IMR-90 (cell line): ENCODE results near the gene GFRA4.

Experiments used
- FOS ChIP-seq: fragments of 150-350 bp; IDR thresholded peaks from 2 replicates; pipeline ENCODE4 v1.6.1; 2016; ENCODE audit warnings: low read depth, low read length
- POLR2A ChIP-seq: IDR thresholded peaks from 2 replicates; pipeline ENCODE4 v1.6.1; 2012; ENCODE audit warnings: mild to moderate bottlenecking, low read depth, low read length
- RAD21 ChIP-seq: IDR thresholded peaks from 2 replicates; pipeline ENCODE4 v1.6.1; 2012; ENCODE audit warnings: low read length, improper control_type of control experiment
- RFX5 ChIP-seq: IDR thresholded peaks from 2 replicates; pipeline ENCODE4 v1.8.0; 2012; ENCODE audit warnings: low read depth, mild to moderate bottlenecking, low read length, moderate library complexity
- TF ChIP-seq, protein P1 (sequence below): conservative IDR thresholded peaks from 2 replicates; pipeline ENCODE4 v1.5.1; 2012; ENCODE audit warnings: mild to moderate bottlenecking, low read depth, low read length, improper control_type of control experiment
- TF ChIP-seq, protein P2 (sequence below): fragments of 150-350 bp; IDR thresholded peaks from 2 replicates; pipeline ENCODE4 v1.6.1; 2017; ENCODE audit warnings: mild to moderate bottlenecking, antibody characterized with exemption, low read length, low read depth
- TF ChIP-seq, protein P3 (sequence below): fragments of 150-350 bp; IDR thresholded peaks from 2 replicates; pipeline ENCODE4 v1.6.1; 2016; ENCODE audit warnings: low read depth, mild to moderate bottlenecking, low read length, moderate library complexity, borderline replicate concordance

DNA sequence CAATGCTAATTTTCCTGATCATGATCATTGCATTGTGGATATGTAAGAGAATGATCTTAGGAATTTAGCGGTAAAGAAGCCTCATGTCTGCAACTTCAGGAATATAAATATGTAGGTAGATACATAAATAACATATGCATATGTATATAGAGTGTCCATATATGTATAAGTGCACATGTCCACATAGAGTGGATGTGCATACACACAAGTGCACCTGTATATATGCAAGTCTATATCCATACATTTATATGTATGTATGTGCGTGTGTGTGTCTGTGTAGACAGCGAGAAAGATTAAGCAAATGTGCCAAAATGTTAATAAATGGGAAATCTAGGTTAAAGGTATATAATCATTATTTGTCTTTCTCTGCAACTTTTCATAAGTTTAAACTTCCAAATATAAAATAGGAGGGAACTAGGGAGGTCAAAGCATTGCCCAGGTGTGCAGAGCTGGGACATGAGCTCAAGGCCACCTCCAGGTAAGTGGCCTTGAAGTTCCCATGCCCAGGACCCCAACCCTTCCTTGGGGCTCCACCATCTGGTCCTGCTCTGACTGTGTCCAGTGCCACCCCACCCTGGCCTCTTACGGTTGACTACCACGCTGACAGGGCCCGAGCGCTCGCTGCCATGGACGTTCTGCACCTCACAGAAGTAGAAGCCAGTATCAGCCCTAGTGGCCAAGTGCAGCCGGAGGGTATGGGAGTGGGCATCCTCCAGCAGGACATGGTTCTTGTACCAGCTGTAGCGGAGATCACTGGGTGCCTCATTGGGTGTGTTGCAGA, 39.6 kb upstream of the GFRA4 start:
- TF ChIP-seq POLR2A: no peak
- TF ChIP-seq, protein P1, sequence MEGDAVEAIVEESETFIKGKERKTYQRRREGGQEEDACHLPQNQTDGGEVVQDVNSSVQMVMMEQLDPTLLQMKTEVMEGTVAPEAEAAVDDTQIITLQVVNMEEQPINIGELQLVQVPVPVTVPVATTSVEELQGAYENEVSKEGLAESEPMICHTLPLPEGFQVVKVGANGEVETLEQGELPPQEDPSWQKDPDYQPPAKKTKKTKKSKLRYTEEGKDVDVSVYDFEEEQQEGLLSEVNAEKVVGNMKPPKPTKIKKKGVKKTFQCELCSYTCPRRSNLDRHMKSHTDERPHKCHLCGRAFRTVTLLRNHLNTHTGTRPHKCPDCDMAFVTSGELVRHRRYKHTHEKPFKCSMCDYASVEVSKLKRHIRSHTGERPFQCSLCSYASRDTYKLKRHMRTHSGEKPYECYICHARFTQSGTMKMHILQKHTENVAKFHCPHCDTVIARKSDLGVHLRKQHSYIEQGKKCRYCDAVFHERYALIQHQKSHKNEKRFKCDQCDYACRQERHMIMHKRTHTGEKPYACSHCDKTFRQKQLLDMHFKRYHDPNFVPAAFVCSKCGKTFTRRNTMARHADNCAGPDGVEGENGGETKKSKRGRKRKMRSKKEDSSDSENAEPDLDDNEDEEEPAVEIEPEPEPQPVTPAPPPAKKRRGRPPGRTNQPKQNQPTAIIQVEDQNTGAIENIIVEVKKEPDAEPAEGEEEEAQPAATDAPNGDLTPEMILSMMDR: no peak
- no peak for TF ChIP-seq RFX5
- no peak for TF ChIP-seq RAD21
- TF ChIP-seq, protein P2, sequence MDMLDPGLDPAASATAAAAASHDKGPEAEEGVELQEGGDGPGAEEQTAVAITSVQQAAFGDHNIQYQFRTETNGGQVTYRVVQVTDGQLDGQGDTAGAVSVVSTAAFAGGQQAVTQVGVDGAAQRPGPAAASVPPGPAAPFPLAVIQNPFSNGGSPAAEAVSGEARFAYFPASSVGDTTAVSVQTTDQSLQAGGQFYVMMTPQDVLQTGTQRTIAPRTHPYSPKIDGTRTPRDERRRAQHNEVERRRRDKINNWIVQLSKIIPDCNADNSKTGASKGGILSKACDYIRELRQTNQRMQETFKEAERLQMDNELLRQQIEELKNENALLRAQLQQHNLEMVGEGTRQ: no peak
- TF ChIP-seq FOS: no peak
- TF ChIP-seq, protein P3, sequence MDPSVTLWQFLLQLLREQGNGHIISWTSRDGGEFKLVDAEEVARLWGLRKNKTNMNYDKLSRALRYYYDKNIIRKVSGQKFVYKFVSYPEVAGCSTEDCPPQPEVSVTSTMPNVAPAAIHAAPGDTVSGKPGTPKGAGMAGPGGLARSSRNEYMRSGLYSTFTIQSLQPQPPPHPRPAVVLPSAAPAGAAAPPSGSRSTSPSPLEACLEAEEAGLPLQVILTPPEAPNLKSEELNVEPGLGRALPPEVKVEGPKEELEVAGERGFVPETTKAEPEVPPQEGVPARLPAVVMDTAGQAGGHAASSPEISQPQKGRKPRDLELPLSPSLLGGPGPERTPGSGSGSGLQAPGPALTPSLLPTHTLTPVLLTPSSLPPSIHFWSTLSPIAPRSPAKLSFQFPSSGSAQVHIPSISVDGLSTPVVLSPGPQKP: no peak
